GM18526 (cell line): ENCODE results near the gene COL20A1.

Experiments
- POLR2A ChIP-seq: IDR thresholded peaks from 3 replicates; pipeline ENCODE4 v1.6.1; 2011; ENCODE audit not compliant: insufficient read length; ENCODE audit errors: extremely low read depth

COL20A1 gene

GRCh38 chr20:63256954-63257353 is 36.0 kb upstream of the COL20A1 start:
- no peak for TF ChIP-seq POLR2A

GRCh38 chr20:63257629-63258028 is 35.4 kb upstream of the COL20A1 start:
- no peak for TF ChIP-seq POLR2A

- no peak for TF ChIP-seq POLR2A
These were observed 34.2 kb upstream of the COL20A1 start for GRCh38 chr20:63258781-63259180.

- TF ChIP-seq POLR2A = no peak
These were observed 33.1 kb upstream of the COL20A1 start for GRCh38 chr20:63259734-63260460.

GRCh38 chr20:63260521-63260920 is 32.5 kb upstream of the COL20A1 start:
- TF ChIP-seq POLR2A = no peak

GRCh38 chr20:63261060-63261794 is 31.8 kb upstream of the COL20A1 start:
- TF ChIP-seq POLR2A = no peak

- TF ChIP-seq POLR2A = no peak
These were observed 31.0 kb upstream of the COL20A1 start for GRCh38 chr20:63261795-63262528.

GRCh38 chr20:63262836-63263235 is 30.1 kb upstream of the COL20A1 start:
- TF ChIP-seq POLR2A = no peak

- TF ChIP-seq POLR2A = no peak
These were observed 29.0 kb upstream of the COL20A1 start for GRCh38 chr20:63264000-63264399.

GRCh38 chr20:63264519-63264918 is 28.5 kb upstream of the COL20A1 start:
- TF ChIP-seq POLR2A = no peak

- TF ChIP-seq POLR2A = no peak
These were observed 27.0 kb upstream of the COL20A1 start for GRCh38 chr20:63265891-63266515.

GRCh38 chr20:63267691-63268090 is 25.3 kb upstream of the COL20A1 start:
- TF ChIP-seq POLR2A = no peak

- no peak for TF ChIP-seq POLR2A
These were observed 24.7 kb upstream of the COL20A1 start for GRCh38 chr20:63268256-63268655.

- TF ChIP-seq POLR2A = no peak
These were observed 24.1 kb upstream of the COL20A1 start for GRCh38 chr20:63268671-63269439.

GRCh38 chr20:63269724-63270123 is 23.3 kb upstream of the COL20A1 start:
- TF ChIP-seq POLR2A = no peak
